GM18520 (cell line): ENCODE results near the gene TUT7.
A peak's percentile ranks its signal among the peaks of the same experiment; 100 is the strongest.
"Not testable (repeated sequence)": the region's sequence is repeated elsewhere in the genome, so short reads cannot be mapped to it uniquely, and the experiment has no call there.

Experiments used
- ATAC-seq: cut with Tn5 transposase; IDR thresholded peaks from one replicate; pipeline ENCODE4 v1.9.1; 2021; ENCODE audit not compliant: unreplicated experiment

Gene TUT7

DNA sequence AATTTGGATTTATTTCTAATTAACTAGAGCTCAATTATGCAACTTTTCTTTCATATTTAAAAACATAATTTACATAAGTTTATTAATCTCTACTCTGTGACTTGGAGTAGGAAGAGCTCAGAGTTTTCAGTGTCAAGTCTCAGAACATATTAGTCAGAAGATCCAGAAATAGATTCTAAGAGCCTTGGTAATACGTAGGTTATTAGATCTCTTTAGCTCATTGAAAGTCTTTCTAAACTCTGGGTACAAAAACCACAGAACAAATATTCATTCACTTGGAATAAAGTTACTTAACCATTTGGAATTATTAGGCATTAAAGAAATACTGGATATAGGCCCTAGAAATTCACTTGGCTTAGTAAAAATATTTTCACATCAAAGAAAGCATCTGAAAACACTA is 45.5 kb downstream of the TUT7 start:
- no peak for ATAC-seq

DNA sequence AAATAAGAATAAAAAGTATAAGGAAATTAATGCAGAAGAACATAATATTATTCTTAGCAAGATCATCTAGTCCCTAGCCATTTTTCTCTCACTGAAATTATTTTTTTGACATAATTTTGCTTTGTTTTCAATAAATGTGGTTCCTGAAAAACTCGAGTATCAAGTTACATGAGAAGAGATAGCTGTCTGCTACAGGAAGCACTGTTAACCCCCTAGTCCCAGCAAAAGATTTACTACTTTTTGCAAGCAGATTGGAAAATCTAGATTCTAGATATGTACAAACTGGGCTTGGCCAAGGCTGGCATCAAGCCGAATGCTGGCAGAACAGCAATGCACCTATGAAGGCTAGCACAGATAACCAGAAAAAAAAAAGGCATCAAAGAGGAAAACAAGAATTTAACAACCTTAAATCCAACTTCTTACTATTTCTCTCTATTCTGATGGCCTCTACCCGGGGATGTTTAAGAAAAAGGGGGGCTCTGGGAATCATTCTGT is 49.9 kb downstream of the TUT7 start:
- ATAC-seq = no peak

DNA sequence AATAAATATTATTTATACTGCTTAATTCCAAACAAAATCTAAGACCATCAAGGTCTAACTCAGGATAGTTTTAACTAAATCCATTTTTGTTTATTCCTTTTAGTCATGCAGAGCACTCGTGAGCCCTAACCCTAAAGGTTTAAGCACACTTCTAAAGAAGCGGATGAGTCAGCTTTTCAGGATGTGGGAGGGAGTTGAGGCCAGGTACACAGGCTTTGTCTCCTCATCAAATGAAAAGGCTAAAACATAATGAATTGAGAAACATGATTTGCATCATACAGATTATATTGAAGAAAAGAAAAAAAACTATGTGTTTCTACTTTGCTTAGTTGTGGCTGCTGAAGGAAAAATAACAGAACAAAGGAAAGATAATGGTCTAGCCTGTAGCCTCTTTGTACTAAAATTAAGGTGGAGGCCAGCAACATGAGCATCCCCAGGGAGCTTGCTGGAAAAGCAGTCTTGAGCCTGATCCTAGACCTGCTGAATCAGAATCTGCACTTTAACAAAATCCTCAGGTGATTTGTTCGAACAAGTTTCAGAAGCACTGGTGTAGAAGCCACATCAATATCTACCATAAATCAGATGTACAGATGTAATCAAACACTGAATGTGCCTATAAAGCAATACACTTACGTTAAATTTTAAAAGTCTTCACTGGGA is 50.8 kb downstream of the TUT7 start:
- ATAC-seq = no peak

GRCh38 chr9:86301686-86302085 is 52.5 kb downstream of the TUT7 start:
- ATAC-seq = no peak

DNA sequence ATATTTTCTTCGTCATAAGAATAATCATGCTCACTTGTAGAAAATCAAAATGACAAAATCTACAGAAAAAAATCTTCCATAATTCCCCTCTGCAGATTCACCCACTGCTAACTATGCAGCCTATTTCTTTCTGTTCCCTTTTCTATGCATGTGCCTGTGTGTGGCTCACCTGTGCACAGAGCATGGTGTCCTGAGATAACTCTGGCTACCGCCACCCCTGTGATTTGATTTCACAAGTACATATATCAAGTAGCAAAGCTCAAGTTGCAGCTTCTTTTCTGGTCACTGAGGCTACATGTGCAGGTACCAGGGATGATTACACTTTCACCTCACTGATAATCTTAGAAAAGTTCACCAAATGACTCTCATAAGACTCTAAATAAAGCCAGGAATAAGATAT is 53.5 kb downstream of the TUT7 start:
- ATAC-seq = no peak

GRCh38 chr9:86298873-86299272 is 55.3 kb downstream of the TUT7 start:
- ATAC-seq = no peak

DNA sequence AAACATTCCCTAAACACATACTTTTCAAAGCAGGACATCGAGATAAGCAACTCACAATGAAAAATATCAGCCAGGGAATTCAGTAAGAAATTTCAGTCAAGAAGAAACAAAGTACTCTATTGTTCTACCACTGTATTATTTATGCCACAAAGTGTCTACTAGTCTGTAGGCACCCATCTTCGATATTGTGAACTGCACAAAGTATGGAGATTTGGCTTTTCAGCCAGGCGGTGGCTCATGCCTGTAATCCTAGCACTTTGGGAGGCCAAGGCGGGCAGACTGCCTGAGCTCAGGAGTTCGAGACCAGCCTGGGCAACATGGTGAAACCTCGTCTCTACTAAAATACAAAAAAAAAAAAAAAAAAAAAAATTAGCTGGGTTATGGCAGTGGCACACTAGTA is 63.9 kb downstream of the TUT7 start:
- ATAC-seq = not testable (repeated sequence)

DNA sequence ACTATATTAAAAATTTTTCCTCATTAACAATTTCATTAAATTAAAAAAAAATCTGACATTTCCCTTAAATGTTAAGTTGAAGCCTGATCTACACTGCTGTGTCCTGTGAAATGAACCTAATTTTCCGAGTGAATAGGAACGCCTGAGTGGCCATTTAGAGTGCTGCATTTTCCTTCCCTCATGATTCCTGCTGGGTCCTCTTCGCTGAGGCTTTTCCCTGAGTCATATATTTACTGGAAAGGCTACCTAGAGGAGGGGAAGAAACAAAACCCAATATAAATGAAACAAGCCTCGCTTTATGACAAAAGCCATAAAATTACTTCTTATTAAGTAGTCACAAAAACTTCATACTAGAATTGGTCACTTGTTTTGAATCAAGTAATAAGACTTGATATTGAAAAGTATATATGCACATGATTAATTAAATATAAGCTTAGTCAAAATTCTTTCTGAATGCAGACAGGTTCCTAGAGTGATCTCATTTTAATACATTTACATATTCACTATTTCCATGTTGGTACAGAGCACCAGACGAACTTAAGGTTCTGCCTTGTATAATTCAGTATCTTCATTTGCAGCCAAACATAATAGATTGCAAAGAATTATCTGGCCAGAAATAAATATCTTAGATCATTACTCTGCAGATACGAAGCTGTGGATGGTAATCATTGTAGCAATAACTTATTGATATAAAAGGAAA is 65.6 kb downstream of the TUT7 start:
- ATAC-seq = no peak

GRCh38 chr9:86287013-86287412 is 67.2 kb downstream of the TUT7 start:
- ATAC-seq = no peak

DNA sequence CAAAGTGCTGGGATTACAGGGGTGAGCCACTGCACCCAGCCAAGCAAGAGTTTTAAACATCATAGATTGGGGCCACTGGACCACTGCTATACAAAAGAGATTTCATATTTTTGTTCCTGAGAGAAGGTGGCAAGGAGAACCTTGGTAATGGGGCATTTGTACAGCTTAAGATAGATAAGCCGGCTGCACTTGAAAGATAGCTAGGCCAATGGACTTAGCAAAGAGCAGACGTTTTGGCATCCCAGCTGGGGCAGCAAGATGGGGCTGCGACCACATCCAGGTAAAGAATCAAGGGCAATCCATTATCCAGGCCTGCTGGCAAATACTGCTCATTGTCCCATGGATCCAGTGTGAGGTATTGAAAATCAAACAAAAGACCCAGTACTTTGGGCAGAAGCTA is 67.9 kb downstream of the TUT7 start:
- ATAC-seq = no peak

GRCh38 chr9:86285261-86285660 is 68.9 kb downstream of the TUT7 start:
- no peak for ATAC-seq

DNA sequence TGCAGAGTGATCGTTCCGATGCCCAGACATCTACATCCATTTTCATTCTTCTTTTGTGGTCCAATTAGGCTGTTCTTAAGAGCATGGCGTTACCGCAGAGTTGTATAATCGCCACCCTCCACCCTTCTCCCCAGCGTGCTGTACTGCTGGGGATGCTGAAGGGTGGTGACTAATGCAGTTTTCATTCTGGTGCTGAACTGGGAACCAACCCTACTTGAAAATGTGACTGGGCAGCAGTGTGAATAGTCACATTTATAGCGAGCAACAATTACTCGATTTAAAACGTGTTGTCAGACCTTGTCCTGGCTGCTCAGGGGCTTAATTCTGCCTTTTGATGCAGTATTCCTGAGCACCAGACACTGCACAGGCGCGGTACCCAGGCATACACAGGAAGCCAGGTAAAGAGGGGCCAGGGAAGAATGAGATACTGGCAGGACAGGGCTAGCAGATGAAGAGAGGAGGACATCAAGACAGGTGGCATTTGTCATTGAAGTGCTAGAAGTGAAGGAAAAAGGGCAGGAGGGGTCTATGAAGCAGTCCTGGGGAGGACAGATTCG is 71.2 kb downstream of the TUT7 start:
- no peak for ATAC-seq

DNA sequence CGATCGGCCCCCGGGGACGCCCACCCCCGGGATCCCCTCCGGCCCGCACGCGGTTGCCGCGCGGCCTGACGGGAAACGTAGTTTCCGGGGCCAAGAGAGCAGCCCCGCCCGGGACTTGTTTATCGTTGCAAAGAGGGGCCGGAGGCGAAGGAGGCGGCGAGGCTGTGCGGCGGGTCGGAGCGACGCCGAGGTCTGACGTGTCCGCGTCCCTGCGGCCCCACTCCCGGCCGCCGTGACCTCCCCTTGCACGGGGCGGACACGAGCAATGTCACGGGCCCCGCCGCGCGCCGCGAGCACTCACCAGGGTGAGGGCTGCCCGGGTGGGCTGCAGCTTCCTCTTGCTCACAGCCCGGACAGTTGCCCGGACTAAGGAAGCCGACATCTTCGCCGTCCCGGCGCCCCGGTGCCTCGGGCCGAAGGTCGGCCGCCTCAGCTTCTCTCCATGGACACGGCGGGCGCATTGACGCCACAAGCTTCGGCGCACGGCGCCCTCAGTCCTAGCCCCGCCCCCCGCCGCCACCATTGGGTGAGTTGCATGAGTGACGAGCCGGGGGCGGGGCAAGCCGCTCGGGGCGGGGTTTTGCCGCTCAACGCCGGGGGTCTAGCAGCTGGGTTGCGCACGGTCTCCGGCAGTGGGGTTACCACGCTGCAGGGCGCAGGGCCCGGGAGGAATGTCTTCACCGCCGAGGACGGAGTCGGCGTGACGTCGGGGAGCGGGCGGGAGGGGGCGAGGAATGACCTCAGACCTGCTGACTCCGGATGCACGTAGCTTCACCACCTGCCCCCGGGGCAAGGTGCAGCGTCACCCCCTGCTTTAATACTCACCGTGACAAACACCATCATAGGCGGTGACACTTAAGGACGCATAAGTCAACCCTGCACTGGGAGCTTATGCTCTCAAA is 71.9 kb downstream of the TUT7 start, which contains the start of gene ISCA1:
TSS of gene ISCA1 (minus strand) at position 462 of the 902 bp plus-strand sequence. CDS start at position 382, 80 bp downstream.
- peak; percentile 52 for ATAC-seq

DNA sequence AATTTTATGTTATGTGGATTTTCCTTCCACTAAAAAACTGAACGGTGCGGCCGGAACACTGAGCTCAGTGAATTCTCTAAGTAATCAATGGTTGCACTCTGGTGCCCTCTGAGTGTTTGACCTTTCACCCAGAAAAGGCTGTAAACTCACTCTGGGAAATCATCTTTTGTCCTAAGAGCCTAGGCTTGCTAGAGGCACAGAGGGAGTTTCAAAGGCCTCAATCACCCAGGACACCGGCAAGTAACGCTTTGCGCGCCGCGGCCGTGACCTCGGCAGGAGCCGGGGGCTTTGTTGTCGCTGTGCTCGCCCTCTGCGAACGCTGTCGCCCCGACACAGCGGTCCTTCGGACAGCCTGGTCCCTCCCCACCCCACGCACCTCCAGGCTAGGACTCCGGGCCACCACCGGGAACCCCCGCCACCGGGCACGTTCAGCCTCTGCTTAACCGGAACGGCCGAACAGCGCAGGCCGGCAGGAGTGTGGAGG is 72.6 kb downstream of the TUT7 start:
- ATAC-seq = no peak

GRCh38 chr9:86280580-86280979 is 73.6 kb downstream of the TUT7 start:
- no peak for ATAC-seq

GRCh38 chr9:86279839-86280238 is 74.4 kb downstream of the TUT7 start:
- ATAC-seq = no peak

DNA sequence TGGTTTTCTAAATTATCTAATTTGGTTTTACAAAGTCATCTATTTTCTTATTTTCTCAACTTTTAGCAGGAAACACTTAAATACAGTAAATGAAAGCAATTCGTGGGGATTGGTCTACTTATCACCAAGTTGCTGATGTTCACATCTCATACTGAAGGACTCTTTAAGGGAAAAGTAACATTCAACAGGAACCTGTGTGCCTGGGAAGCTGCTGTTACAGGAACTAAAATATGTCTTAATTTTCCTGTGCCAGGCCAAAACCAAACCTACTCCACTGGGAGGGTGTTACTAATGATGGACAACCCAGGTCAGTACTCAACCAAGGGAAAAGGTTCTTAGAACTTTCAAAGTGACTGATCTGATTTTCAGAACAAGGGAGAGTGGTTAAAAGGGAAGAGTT is 77.1 kb downstream of the TUT7 start:
- ATAC-seq = no peak

- ATAC-seq = no peak
Measured at GRCh38 chr9:86275962-86276361, 78.2 kb downstream of the TUT7 start.

- no peak for ATAC-seq
Measured at GRCh38 chr9:86274821-86275643, 79.2 kb downstream of the TUT7 start.

- ATAC-seq = no peak
Measured at GRCh38 chr9:86272221-86272620, 82.0 kb downstream of the TUT7 start.
